HG03196 (cell line): ENCODE data around the gene MAML3.
"Not testable (repeated sequence)": the region's sequence is repeated elsewhere in the genome, so short reads cannot be mapped to it uniquely, and the experiment has no call there.

Experiments used
- ATAC-seq: cut with Tn5 transposase; IDR thresholded peaks from one replicate; pipeline ENCODE4 v1.9.1; 2021; ENCODE audit not compliant: unreplicated experiment

MAML3 gene

DNA sequence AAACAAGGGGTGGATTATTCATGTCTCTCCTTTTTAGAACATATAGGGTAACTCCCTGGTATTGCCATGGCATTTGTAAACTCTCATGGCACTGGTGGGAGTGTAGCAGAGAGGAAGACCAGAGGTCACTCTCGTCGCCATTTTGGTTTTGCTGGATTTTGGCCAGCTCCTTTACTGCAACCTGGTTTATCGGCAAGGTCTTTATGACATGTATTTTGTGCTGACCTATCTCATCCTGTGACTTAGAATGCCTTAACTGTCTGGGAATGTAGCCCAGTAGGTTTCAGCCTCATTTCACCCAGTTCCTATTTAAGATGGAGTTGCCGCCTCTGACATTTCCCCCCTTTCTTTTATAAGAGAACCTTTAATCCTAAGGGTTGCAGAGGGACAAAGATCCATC lies 442.5 kb downstream of the MAML3 start:
- no peak for ATAC-seq

DNA sequence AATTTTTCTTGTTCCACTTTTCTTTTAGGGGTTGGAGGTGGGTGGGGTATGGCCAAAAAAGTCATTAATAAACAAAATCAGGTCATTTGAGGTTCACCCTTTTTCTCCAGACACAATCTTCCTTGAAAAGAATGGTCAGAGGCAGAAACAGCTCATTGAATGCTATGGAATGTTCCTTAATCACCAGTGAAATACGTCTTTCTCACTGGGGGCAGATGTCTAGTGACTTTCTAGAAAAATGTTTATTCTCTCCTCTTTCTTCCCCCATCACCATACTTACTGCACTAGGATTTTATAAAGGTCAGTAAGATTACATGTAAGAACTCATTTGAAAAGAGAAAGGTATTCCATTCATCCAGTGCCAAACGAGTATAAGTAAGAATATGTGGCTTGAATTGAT lies 443.9 kb downstream of the MAML3 start:
- no peak for ATAC-seq

DNA sequence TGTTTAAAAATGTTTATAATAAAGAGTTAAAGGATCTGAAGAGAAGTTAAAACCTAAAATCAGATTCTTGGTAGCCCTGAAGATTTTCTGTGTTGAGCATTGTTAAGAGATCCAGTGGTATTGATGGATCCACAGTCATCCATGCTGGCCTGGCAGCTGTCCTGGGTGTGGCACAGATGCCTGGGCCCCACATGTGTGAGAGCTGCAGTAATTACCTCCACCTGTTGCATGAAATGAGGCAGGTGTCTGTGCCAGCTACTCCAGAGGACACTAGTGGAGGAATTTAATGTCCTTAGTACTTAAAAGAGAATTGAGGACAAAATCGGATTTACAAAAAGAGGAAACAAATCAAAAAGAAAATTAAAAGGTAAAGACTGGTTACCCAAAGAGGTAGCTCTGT lies 444.3 kb downstream of the MAML3 start:
- no peak for ATAC-seq

DNA sequence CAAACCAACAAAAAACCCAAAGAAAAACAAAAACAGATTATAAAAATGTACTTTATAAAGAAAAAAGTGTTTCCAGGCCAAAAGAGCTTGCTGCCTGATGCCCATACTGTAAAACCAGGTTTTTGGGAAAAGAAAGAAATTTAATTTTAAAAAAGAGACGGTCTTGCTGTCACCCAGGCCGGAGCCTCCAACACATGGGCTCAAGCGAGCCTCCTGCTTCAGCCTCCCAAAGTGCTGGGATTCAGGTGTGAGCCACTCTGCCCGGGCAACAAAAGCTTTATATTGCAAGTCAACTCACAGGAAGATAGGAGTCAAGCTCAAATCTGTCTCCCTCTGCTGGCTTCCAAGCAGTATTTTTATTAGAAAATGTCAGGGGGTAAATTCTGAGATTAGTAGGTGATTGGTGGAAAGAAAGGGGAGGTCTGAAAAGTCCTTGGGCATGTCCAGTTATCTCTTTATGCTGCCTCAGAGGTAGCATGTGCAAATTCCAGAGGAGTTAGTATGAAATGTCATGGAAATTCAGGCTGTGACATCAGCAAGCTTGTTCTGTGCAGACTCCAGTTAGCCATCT lies 449.0 kb downstream of the MAML3 start:
- ATAC-seq = no peak

DNA sequence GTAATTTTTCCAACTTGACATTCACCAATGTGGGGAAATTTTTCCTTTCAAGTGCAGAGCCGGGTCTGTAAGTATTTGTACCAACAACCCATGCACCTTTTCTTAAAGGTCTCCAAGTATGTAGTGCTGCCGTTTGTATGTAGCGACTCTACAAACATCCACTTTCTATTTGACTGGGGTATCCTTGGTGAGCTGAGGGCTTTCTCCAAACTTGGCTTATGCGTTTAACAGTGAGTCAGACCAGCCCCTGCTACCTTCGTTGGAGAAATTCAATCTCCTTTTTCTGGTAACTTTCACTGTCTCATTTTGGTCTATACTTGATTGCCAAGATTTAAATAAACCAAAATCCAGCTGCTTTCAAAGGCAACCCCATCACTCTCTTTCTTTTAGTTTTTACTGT lies 453.4 kb downstream of the MAML3 start:
- no peak for ATAC-seq

DNA sequence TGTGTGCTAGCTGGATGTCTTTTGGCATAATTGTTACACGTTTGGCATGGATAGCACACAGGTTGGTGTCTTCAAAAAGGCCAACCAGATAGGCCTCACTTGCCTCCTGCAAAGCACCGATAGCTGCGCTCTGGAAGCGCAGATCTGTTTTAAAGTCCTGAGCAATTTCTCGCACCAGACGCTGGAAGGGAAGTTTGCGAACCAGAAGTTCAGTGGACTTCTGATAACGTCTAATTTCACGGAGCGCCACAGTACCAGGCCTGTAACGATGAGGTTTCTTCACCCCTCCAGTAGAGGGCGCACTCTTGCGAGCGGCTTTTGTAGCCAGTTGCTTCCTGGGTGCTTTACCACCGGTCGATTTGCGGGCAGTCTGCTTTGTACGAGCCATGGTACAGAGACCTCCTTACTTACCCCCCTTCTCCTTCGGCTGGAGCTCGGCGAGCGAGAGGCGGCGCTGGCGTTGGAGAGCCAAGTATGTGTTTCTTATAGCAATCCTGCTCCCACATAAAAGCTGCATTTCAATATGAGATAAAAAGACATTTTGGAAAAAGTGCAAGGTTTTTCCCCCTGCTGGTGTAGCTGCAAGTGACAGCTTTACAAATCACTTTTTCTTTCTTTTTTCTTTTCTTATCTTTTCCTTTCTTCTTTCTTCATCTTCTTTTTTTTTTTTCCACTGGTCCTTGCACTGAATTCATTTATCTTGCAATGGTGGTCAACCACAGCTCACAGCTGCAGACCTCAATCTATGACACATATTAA lies 455.6 kb downstream of the MAML3 start:
- not testable (repeated sequence) for ATAC-seq

DNA sequence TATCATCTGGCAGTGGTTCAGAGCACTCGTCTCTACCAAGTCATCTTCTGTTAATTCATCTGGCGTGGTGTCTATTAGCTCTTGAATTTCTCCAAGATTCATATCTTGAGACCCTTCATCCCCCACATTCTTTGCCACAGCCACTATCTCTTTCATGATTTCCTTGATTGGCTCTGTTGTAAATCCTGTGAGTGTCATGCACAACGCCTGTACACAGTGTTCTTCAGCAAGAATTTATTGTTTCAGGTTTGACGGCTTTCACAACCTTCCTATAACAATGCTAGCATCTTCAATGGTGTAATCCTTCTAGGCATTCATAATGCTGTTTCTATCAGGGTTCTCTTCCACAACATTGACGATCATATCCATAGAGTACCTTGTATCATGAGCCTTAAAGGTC lies 457.5 kb downstream of the MAML3 start:
- ATAC-seq = no peak

DNA sequence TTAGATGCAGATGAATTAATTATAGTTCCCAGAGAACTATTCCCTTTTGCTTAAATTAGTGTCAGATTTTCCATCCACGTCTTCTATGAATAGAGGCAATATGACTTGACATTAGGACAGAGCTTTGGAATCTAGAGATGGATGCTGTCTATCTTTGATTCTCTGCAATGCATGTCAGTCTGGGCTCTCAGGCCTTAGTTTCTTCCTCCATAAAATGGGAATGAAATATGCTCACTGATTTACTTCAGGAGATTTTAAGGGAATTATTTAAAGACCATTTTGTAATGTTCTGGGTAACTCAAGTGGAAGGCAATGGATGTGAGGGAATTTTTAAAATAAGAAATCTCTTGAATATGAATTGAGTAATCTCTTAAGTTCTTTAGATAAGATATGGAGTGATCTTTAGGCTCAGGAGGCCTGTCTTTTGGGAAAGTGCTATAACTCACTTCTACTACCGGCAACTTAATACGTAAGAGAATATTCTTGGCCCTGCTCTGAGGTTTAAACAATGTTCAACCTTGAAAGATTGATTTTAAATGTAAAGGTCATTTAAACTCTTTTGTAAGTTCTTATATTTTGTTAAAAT lies 459.4 kb downstream of the MAML3 start:
- ATAC-seq = no peak

DNA sequence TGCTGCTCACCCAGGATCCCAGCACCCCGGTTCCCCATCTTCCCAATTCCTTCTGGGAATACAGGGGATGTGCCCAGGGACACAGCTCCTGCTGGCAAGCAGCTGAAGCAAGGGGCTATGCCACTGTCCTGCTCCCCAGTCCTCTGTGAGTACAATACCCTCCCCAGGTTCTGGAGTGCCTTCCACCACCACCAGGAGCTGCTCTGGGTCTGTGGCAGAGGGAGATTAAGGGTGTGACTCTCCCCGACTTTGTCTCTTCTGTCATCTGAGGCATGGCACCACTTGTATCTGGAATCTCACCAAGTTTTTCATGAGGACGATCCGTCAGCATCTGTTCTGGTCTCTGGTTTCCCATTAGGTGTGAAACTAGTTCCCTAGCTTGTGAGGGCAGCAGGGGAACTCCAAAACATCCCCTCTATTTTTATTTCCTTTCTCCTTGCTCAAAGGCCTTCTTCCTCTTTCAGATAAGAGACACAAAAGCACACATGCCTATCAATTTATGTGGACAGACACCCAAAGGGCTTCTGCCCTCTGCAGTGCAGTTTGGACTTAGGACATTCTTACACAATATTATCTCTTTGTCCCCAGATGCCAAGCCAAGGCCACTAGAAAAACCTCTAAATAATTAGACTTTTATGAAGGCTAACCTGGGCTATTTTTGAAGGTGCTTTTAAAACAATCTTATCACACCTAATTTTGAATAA lies 461.5 kb downstream of the MAML3 start:
- no peak for ATAC-seq

DNA sequence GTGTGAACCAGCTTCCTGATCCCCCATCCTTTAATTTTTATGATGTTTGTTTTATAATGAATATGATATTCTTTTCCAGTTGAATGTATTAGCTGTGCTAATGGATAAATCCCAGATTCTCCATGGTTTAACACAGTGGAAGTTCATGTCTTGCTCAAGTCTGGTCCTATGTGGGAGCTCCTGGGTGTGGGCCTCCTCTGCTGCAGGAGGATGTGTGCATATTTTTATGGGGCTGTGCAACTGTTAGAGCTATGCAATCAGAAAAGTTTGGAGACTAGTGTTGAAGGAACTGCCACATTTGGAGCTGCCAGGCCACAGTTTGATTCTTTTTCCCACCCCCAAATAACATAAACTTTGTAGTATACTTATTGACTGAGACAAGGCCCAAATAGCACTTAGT lies 463.6 kb downstream of the MAML3 start:
- ATAC-seq = no peak

DNA sequence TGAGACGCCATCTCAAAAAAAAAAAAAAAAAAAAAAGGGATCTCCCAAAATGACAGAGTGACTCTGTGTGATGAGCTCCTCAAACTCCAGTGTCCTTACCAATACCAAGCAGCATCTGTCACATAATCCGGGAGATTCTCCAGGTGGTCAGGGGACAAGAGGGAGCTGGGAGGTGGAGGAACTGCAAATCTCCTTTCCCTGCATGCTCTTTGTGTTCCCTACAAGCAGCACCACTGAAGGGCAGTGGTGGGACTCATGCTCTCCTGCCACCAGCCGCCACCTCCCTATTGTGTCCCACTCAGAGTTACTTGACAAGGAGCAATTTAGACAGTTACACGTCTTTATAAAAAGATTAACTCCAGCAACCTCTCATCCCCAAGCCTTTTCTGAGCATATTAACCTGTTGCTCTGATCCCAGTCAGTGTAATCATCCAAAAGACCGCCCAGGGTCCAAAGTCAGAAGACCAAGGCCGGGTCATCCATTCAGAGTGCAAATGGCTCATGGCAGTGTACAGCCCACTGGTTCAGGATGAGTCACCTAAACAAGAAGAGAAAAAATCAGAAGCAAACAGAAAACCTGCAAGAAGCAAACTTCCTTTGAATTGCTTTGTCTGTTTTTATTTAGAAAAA lies 464.8 kb downstream of the MAML3 start:
- no peak for ATAC-seq

DNA sequence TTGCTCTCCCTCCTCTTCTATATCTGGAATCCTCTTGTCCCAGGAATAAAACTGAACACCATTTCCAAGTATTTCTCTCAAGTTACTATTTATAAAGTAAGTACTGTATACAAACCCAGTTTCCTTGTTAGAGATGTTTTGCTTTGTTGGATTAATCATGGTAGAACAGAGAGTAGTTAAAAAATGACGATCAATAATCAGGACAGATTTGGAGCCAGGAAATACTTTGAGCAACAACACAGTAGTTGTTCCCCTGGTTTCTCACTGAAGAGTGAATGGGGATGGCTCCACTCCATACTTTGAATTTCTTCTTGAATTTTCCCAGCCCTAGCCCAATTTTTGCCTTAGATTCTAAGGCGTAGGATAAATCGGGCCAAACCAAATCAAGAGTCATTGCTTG lies 467.0 kb downstream of the MAML3 start:
- no peak for ATAC-seq

DNA sequence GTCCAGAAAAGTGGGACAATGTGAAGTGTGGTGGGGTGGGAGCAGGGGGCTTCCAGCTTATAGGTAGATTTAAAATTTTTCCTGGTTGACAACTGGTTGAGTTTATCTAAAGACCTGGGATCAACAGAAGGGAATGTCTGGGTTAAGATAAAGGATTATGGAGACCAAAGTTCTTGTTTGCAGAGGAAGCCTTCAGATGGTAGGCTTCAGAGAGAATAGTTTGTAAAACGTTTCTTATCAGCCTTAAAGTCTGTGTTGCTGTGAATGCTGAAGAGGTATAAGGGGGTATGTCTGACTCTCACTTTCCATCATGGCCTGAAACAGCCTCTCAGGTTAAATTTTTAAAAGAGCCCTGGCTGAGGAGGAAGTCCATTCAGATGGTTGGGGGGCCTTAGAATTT lies 467.9 kb downstream of the MAML3 start:
- ATAC-seq = no peak

DNA sequence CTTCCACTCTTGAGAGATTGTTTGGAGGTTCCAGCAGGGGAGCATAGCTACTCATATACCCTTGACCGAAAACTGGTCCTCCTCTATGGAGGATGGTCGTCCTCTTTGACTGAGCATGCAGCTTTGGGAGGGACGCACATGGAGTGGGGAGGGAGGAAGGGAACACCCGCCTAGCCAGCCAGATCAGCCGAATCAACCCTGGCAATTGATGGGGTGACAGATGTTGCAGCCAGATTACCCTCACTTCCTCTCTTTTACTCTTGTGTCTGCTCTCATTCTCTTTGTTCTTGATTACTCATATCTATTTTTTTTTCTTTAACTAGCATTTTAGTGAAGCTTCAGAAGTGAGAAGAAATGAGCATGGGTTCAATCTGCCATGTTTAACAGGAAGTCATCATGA lies 468.8 kb downstream of the MAML3 start:
- no peak for ATAC-seq

DNA sequence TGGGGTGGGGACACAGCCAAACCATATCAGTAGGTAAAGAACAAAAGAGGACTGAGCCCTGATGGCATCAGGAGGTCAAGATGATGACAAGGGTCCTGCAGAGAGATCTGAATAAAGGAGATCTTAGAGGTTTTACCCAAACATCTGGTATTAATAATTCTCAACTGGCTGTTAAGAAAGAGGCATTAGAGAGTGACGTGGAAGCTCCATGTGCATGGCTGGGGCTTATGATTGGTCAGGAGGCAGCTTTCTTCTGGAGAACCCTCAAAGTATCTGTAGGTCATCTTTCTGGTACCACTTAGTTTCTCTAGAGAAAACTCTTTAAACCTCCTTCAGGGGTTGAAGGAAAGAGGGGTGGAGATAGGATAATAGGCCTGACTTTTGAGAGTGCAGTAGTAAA lies 469.6 kb downstream of the MAML3 start:
- ATAC-seq = no peak

DNA sequence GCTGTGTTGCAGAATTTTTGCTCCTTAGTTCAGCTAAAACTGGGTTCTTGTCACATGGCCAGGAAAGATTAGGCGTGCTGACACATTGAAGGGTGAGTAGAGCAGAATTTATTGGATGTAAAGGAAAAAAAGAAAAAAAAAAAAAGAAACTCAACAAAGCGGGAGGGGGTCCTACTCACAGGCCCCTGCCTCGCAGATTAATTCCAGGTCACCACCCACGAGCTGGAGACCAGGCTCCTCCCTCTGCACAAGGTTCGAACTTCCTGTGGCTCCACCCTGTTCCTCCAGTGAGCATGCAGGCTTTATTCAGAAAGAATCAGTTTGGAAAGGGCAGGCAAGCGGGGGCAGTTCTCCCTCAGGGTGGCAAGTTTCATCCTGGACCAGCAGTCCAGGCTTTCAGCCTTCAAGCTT lies 471.2 kb downstream of the MAML3 start:
- no peak for ATAC-seq

DNA sequence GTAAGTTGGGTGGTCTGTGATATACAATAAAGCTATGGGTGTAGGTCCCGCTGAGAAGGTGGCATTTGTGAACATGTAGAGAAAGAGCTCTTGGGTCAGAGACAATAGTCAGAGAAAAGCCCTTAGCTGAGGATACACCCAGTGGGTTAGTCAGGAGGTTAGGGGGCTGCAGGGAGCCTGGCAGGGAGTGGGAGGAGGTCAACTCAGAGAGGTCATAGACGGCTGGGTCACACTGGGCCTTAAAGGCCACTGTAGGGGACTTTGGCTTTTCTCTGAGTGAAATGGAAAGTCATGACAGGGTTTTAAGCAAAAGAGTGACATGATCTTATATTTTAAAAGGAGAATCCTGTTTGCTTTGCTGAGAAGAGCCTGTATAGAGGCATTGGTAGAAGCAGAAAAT lies 471.7 kb downstream of the MAML3 start:
- ATAC-seq = no peak

DNA sequence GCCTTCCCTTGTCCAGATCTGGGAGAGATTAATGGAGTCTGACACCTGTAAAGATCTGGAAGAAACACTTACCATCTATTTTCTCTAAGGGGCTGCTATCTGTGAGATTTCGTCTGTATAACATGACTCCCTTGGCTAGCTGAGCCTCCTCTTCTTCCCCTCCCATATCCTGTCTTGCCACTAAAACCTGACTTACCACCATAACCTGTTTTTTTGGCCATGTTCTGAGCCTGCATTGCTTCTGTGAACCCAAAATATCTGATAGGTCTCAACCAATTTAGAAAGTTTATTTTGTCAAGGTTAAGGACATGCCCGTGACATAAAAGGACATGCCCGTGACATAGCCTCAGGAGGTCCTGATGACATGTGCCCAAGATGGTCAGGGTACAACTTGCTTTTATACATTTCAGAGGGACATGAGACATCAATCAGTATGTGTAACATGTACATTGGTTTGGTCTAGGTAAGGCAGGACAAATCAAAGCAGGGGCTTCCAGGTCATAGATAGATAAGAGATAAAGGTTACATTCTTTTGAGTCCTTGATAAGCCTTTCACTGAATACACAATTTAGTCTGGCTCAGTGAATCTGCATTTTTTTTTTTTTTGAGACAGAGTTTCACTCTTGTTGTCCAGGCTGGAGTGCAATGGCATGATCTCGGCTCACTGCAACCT lies 476.9 kb downstream of the MAML3 start:
- no peak for ATAC-seq

DNA sequence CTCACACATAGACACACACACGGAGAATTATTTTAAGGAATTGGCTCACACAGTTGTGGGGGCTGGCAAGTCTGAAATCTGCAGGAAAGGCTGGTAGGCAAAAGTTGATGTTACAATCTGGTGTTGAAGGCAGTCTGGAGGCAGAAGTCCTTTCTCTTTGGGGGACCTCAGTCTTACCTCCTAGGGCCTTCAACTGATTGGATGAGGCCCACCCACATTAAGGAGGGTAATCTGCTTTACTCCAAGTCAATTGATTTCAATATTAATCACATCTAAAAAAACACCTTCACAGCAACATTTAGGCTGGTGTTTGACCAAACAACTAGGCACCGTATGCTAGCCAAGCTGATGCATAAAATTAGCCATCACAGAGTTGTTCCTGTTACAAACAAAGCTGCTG lies 477.6 kb downstream of the MAML3 start:
- ATAC-seq = no peak

DNA sequence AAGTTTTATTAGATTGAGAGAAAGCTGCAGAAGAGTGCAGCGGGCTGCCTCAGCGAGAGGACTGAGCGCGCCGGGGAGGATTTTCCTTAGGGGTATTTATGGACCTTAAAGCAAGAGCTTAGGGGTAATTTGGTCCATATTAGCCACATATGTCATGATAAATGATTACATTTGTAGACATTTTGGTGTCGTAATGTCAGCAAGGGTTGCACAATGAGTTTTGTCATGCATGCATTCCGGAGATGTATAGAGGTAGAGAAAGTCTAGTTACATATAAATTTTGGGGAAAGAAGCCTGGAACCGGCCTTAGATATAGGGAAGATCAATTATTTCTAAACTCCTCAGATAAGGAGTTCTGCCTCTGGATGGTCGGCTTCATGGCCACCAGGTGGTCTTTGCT lies 478.3 kb downstream of the MAML3 start:
- no peak for ATAC-seq
